Fibroblast of pulmonary artery (primary cell): ENCODE results near the gene GDAP2.

Source experiments
- DNase-seq: peaks from one replicate; pipeline ENCODE4 v3.0.0-alpha.2; 2010; ENCODE audit warnings: low read depth
- H3K4me3 ChIP-seq: replicated peaks from 2 replicates; pipeline ENCODE4 v1.5.1; 2011; ENCODE audit warnings: low read depth, mild to moderate bottlenecking, control low read depth, low read length, moderate library complexity
- TF ChIP-seq, protein P1 (sequence below): IDR thresholded peaks from 2 replicates; pipeline ENCODE4 v1.5.1; 2011; ENCODE audit warnings: mild to moderate bottlenecking, control low read depth, low read length, inconsistent platforms; ENCODE audit errors: missing control alignments

Gene GDAP2

DNA sequence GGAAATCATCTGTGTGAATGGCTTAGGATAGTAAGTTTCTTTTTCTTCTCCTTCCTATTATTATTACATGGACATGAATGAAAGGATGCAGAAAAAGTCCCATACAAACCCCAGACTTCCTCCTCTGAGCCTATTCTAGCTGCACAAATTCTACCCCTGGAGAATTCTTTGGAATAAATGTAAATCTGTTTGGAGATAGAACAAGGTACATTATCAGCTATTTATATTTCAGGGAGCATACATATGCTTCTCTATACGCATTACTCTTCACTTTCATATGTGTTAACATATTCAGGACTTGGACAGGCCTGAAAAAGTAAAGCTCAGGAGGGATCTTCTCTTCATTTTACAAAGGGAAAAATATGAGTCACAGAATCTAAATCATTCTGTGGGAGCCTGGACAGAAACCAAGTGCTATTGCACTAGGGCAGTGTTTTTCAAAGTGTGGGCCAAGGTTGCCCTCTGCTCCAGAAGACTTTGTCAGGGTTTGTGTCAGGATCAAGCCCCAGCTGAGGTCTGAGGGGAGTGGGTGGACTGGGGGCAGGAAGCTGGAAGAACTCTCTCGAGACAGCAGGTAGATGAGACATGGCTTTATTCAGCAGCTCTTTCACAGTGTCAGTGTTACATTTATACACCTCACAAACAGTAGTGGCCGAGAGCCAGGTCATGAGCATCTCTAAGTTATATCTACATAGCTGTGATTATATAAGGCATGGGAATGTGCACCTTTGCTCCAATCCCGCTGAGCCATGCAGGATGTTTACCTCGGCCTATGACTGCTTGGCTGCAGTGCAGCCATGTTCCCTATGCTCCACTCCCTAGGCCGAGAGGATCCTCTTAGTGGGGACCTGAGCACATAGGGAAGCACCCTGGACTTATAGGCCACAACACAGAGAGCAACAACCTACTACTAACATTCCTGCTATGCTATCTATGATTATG, 114.3 kb downstream of the GDAP2 start:
- TF ChIP-seq, protein P1, sequence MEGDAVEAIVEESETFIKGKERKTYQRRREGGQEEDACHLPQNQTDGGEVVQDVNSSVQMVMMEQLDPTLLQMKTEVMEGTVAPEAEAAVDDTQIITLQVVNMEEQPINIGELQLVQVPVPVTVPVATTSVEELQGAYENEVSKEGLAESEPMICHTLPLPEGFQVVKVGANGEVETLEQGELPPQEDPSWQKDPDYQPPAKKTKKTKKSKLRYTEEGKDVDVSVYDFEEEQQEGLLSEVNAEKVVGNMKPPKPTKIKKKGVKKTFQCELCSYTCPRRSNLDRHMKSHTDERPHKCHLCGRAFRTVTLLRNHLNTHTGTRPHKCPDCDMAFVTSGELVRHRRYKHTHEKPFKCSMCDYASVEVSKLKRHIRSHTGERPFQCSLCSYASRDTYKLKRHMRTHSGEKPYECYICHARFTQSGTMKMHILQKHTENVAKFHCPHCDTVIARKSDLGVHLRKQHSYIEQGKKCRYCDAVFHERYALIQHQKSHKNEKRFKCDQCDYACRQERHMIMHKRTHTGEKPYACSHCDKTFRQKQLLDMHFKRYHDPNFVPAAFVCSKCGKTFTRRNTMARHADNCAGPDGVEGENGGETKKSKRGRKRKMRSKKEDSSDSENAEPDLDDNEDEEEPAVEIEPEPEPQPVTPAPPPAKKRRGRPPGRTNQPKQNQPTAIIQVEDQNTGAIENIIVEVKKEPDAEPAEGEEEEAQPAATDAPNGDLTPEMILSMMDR, result no peak
- DNase-seq, result peak; percentile 47
- H3K4me3 ChIP-seq, result no peak overlapping the region
